Astrocyte of the hippocampus (primary cell): ENCODE results near the gene GSTP1.
A peak's percentile ranks its signal among the peaks of the same experiment; 100 is the strongest.
"Not testable (repeated sequence)": the region's sequence is repeated elsewhere in the genome, so short reads cannot be mapped to it uniquely, and the experiment has no call there.

Experiments used
- DNase-seq: peaks from one replicate; pipeline ENCODE4 v3.0.0; 2011; ENCODE audit warnings: low read depth, low spot score

Gene GSTP1

DNA sequence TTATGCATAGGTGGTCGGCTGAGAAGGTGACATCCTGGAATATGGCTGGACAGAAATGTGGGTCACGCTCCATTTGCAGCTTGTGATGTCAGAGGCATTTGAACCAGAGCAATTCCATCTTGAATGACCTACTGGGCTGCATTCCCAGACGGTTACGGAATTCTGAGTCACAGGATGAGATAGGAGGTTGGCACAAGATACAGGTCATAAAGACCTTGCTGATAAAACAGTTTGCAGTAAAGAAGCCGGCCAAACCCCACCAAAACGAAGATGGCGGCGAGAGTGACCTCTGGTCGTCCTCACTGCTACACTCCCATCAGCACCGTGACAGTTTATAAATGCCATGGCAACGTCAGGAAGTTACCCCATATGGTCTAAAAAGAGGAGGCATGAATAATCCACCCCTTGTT, 19.9 kb upstream of the GSTP1 start:
- DNase-seq, result peak; percentile 91

DNA sequence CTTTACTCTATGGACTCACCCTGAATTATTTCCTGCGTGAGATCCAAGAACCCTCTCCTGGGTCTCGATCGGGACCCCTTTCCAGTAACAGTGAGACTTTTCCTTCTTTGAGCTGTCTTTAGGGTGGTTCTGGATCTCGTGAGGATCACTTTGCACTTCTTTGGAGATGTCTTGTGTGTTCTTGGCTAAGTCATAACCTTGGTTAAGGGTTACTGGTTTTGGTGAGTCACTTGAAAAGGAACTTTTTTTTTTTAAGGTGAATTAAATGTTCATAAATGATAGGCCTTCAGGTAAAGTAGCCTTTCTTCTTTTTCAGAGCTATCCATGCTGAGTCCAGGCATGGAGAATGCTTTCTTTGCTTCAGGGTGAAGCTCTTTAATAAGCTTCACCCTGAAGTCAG, 19.4 kb upstream of the GSTP1 start:
- DNase-seq, result no peak

DNA sequence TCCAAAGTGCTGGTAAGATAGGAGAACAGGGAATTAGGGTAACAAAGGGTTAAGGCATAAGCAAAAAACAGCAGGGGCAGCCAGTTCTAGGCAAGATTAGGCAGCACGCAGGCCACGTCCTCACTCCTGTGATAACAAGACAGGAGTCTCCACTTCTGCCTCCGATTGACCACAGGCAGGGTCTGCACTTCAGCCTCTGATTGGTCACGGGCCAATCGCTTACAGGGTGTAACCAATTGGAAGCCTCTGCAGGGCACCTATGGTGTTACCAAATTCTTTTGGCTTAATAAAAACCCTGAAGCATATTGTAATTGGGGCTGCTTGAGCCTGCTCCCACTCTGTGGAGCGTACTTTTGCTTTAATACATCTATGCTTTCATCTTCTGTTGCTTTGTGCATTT, 12.2 kb upstream of the GSTP1 start:
- no peak for DNase-seq

DNA sequence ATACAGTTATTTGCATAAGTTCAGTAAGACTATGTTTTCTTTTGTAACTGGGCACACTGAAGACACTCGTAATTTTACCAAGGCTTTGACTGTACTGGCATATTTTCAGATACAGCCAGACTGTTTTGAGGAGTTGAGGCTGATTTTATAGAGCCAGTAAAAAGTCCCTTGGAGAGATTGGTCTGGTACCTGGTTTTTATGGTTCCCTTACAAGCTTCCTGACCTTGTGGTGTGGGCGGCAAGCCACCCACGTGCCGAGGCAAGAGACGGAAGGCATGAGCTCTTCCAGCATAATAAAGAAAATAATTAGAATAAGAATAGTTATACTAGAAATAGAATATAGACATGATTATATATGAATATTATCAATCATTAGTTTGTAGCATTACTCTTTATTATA, 11.3 kb upstream of the GSTP1 start:
- DNase-seq, result no peak

DNA sequence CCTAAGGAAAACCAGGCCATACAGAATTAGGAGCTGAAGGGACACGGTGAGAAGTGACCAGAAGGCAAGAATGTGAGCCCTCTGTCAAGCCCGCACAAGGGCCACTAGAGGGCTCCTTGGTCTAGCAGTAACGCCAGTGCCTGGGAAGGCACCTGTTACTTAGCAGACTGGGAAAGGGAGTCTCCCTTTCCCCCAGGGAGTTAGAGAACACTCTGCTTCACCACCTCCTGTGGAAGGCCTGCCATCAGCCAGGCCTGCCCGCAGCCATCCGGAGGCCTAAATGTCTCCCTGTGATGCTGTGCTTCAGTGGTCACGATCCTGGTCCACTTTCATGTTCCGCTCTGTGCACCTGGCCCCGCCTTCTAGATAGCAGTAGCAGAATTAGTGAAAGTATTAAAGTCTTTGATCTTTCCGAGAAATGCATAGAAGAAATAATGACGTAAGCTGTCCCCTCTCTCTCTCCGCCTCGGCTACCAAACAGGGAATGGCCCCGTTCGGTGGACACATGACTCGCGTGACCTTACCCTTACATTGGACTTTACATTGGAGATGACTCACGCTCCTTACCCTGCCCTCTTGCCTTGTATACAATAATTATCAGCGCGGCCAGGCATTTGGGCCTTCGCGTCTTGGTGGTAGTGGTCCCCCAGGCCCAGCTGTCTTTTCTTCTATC, 10.7 kb upstream of the GSTP1 start:
- DNase-seq, result peak; percentile 68

DNA sequence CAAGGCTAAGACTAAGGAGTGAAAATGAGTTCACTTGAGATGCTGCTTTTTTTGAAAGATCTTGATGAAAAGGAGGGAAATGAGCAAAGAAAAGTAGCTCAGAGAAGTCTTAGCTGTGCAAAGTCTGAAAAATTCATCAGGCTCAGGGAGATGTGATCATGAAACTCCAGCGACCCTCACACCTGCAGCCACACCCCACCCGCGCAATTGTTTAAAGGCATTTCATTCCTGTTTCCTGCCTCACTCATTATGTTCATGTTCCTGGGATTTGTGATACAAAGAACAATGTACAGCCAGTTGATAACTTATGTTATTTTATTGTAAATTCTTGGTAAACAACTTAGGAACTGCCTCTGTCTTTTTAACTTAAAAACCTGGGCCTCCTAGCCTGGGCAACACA, 8.7 kb upstream of the GSTP1 start:
- DNase-seq, result no peak

DNA sequence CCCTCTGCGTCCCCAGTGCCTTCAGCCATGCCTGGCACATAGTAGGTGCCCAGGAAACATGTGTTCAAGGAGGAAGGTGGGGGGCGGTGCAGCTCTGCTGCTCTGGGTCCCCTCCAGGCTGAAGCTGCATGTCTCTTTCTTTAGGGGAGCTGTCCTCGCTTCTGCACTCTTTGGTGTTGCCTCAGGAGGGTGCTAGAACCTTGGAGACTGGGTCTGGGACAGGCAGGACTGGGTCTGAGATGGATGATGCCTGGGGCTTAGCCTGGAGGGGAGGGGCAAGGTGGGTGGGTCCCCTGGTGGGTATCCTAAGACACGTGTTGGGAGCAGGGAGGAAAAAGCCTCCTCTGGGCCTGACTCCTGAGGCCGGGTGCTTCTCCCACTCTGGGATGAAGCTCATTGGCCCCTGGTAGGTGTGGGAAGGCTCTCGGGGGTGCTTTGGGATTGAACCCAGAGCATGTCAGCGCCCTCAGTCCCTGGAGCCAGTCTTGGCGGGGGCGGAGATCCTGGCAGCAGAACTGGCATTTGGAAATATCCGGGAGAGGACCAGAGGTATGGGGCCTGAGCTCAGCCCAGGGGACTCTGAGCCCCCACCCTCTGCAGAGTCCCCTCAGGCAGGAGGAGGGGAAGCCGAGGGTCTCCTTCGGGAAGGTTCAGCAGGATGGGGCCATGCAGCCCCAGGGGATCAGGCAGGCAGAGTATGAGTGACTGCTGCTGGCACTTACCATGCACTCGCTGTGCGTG, 6.7 kb upstream of the GSTP1 start:
- DNase-seq, result no peak

DNA sequence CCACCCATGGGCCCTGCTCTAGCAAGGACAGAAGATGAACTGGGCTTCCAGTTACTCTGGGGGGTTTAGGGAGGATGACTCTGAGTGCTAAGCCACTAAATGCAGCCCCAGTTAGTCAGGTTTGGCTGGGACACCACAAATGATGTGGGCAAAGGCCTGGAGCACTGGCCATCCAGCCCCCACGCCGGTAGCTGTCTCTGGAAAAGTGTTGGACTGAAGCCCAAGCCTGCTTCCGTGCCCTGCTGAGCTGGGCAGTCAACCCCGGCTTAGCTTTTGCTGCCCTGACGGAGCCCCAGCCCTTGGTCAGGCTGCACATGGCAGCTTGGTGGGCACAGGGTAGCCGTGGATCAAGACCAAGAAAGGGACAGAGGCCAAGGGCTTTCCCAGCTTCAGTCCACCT, 5.7 kb upstream of the GSTP1 start:
- DNase-seq, result no peak

DNA sequence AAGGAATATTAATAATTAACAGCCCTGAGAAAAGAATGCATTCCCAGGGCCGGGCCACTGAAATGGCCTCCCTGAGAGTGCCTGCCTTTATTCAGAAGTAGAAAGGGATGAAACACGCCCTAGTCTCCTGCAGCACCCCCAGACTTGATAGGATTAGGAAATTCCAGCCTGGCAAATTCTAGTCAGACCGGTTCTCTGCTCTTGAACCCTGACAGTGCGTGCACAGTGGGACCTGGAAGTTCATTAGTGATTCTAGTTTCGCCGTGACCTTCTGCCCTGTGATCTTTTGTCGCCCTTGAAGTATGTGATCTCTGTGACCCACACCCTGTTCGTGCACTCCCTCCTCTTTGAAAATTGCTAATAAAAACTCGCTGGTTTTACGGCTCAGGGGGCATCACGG, 2.1 kb upstream of the GSTP1 start:
- DNase-seq, result no peak

DNA sequence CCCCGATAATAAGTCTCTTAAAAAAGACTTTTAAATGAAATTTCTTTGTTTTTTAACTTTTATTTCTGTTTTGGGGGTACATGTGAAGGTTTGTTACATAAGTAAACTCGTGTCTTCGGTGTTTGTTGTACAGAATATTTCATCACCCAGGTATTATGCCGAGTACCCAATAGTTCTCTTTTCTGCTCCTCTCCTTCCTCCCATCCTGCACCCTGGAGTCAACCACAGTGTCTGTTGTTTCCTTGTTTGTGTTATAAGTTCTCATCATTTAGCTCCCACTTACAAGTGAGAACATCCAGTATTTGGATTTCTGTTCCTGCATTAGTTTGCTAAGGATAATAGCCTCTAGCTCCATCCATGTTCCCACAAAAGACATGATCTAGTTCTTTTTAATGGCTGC, 1.6 kb upstream of the GSTP1 start:
- no peak for DNase-seq

DNA sequence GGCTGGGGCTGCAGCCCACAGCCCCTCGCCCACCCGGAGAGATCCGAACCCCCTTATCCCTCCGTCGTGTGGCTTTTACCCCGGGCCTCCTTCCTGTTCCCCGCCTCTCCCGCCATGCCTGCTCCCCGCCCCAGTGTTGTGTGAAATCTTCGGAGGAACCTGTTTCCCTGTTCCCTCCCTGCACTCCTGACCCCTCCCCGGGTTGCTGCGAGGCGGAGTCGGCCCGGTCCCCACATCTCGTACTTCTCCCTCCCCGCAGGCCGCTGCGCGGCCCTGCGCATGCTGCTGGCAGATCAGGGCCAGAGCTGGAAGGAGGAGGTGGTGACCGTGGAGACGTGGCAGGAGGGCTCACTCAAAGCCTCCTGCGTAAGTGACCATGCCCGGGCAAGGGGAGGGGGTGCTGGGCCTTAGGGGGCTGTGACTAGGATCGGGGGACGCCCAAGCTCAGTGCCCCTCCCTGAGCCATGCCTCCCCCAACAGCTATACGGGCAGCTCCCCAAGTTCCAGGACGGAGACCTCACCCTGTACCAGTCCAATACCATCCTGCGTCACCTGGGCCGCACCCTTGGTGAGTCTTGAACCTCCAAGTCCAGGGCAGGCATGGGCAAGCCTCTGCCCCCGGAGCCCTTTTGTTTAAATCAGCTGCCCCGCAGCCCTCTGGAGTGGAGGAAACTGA, 731 bp downstream of the GSTP1 start:
- DNase-seq, result peak; percentile 78

DNA sequence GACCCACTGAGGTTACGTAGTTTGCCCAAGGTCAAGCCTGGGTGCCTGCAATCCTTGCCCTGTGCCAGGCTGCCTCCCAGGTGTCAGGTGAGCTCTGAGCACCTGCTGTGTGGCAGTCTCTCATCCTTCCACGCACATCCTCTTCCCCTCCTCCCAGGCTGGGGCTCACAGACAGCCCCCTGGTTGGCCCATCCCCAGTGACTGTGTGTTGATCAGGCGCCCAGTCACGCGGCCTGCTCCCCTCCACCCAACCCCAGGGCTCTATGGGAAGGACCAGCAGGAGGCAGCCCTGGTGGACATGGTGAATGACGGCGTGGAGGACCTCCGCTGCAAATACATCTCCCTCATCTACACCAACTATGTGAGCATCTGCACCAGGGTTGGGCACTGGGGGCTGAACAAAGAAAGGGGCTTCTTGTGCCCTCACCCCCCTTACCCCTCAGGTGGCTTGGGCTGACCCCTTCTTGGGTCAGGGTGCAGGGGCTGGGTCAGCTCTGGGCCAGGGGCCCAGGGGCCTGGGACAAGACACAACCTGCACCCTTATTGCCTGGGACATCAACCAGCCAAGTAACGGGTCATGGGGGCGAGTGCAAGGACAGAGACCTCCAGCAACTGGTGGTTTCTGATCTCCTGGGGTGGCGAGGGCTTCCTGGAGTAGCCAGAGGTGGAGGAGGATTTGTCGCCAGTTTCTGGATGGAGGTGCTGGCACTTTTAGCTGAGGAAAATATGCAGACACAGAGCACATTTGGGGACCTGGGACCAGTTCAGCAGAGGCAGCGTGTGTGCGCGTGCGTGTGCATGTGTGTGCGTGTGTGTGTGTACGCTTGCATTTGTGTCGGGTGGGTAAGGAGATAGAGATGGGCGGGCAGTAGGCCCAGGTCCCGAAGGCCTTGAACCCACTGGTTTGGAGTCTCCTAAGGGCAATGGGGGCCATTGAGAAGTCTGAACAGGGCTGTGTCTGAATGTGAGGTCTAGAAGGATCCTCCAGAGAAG, 1.6 kb downstream of the GSTP1 start:
- DNase-seq, result no peak

DNA sequence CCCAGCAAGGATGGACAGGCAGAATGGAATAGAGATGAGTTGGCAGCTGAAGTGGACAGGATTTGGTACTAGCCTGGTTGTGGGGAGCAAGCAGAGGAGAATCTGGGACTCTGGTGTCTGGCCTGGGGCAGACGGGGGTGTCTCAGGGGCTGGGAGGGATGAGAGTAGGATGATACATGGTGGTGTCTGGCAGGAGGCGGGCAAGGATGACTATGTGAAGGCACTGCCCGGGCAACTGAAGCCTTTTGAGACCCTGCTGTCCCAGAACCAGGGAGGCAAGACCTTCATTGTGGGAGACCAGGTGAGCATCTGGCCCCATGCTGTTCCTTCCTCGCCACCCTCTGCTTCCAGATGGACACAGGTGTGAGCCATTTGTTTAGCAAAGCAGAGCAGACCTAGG, 2.3 kb downstream of the GSTP1 start:
- DNase-seq, result no peak

DNA sequence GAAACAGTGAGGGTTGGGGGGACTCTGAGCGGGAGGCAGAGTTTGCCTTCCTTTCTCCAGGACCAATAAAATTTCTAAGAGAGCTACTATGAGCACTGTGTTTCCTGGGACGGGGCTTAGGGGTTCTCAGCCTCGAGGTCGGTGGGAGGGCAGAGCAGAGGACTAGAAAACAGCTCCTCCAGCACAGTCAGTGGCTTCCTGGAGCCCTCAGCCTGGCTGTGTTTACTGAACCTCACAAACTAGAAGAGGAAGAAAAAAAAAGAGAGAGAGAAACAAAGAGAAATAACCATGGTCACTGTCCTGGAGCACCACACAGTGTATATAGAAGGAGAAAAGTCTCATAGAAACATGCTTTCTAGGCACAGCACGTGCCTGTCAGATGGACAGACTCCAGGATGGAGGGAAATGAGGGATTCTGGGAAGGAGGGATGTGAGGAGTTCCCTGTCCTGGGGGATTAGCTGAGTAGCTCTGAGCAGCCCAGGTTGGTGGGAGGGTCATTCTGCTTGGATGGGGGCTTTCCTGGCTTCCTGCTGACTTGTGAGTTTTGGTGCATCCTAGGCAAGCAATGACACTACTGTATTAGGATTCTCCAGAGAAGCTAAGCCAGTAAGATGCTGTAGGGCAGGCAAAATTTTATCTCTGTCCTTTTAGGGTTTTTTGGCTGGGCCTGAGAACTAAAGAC, 3.1 kb downstream of the GSTP1 start:
- DNase-seq, result no peak

DNA sequence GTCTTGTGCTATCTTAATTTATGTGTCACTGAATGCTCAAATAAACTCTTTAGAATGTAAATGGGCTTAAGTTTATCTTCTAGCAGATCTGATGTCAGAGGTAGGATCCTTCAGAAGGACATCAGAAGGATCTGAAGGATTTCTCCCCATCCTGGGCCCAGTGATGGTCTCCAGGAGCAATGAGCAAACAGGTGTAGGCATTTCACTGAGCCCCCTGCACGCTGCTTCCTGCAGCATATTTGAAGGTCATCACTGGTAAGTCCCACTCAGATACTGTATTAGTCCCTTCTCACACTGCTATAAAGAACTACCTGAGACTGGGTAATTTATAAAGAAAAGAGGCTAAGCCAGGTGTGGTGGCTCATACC, 4.5 kb downstream of the GSTP1 start:
- DNase-seq, result no peak

DNA sequence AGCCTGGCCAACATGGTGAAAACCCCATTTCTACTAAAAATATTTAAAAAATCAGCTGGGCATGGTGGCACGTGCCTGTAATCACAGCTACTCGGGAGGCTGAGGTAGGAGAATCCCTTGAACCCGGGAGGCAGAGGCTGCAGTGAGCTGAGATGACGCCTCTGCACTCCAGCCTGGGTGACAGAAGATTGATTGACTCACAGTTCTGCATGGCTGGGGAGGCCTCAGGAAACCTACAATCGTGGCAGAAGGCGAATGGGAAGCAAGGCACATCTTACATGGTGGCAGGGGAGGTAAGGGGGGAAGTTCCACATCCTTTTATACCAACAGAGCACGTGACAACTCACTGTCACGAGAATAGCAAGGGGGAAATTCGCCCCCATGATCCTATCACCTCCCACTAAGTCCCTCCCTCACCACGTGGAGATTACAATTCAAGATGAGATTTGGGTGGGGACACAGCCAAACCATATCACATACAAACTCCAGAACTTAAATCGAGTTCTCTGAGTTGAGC, 5.3 kb downstream of the GSTP1 start:
- DNase-seq, result not testable (repeated sequence)

DNA sequence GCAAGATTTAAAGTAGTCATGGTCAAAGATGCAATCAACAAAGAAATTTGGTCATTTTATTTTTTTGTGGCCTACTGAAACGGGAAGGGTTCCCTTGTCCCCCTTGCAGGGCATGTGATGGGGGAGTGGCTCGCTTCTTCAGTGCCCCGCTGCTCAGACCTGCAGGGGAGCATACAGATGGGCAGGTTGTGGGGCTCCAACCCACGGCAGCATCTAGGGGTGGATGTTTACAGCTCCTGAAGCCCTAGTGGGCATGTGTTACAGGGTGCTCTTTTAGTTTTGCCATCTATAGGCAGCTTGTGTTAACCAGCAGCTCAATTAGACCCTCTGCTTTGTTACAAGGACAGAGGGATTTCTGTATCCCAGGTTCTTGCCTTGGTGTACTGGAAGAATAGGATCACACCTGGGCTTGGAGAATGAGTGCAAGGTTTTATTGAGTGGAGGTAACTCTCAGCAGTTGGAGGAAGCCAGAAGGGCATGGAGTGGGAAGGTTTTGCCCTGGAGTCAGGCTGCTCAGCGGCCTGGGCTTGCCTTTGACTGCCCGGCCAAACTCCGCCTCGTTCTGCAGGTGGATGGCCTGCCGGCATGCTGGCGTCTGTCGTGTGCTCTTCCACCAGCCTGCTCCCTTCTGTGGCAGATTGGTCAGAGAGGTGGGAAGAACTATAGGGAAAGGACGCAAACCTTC, 9.4 kb downstream of the GSTP1 start:
- no peak for DNase-seq

DNA sequence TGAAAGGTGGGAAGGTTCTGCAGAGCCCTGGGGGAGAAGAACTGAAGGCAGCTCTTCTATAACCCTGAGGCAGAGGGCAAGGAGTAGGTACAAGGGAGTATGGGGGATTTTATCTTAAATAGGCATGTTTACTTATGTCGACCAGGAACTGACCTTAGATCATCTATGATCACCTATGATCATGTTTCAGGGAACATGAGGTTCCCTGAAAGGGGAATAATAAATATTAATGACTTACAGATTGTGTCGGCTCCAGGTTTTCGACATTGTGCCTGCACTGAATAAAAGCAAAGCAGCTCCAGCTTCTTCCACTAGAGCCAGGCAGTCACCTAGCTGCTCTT, 9.9 kb downstream of the GSTP1 start:
- DNase-seq, result no peak

DNA sequence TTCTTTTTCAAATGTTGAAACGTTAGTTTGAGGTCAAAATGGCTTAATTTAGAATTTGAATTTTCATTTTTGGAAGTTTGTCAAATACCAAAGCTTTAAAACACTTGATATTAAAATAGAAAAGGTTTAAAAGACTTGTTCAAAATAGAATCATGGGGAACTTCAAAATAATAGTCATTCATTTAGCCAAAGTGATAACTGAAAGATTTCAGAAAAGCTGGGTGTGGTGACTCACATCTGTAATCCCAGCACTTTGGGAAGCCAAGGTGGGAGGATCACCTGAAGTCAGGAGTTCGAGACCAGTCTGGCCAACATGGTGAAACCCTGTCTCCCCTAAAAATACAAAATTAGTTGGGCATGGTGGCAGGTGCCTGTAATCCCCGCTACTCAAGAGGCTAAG, 10.9 kb downstream of the GSTP1 start:
- no peak for DNase-seq

DNA sequence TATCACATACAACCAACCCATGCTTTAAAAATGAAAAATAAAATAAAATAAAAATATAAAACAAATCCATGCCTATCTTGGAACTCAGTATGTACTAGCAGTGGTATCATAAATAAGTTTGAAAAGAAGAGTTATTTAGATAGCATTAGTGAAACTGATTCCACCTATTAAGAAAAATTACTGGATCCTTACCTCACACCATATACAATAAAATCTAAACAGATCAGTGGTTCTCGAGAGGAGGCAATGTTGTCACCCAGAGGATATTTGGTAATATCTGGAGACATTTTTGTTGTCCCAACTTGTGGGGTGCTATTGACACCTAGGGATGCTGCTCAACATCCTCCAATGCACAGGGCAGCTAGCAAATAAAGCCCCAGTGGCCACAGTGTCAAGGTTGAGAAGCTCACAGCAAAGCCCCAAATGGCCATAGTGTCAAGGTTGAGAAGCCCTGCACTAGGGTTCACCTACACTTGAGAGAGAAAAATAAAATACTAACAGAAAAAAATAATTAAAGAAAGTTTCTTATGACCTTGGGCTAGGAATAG, 13.2 kb downstream of the GSTP1 start:
- DNase-seq, result no peak
